H9 (cell line): ENCODE results near the gene KCNG2. TPM values are rescaled to one million over a fixed set of nuclear protein-coding genes. Genes with fewer than 3 reads are reported as not detected.

Experiments used
- DNase-seq: peaks from one replicate; pipeline ENCODE4 v3.0.0-alpha.2; 2017
- H2AFZ ChIP-seq: one replicate; pipeline ENCODE4 v1.6.1; 2013; ENCODE audit warnings: mild to moderate bottlenecking, low read length, control low read depth, moderate library complexity
- H2AK5ac ChIP-seq: 2 replicates; pipeline ENCODE4 v1.6.1; 2013; ENCODE audit warnings: low read length, control low read depth, mixed read lengths; ENCODE audit not compliant: insufficient read length
- H2BK120ac ChIP-seq: one replicate; pipeline ENCODE4 v1.6.1; 2013; ENCODE audit warnings: low read depth, mild to moderate bottlenecking, low read length, control low read depth, inconsistent platforms; ENCODE audit not compliant: poor library complexity, severe bottlenecking
- H2BK12ac ChIP-seq: 2 replicates; pipeline ENCODE4 v1.6.1; 2013; ENCODE audit warnings: low read length, control low read depth, mixed read lengths, low read depth; ENCODE audit not compliant: insufficient read length
- H2BK15ac ChIP-seq: 2 replicates; pipeline ENCODE4 v1.6.1; 2013; ENCODE audit warnings: low read depth, low read length, control low read depth
- H2BK20ac ChIP-seq: one replicate; pipeline ENCODE4 v1.6.1; 2013; ENCODE audit warnings: low read depth, mild to moderate bottlenecking, low read length, control low read depth, inconsistent platforms; ENCODE audit not compliant: poor library complexity, severe bottlenecking
- H2BK5ac ChIP-seq: 2 replicates; pipeline ENCODE4 v1.6.1; 2013; ENCODE audit warnings: low read length, control low read depth, mixed read lengths; ENCODE audit not compliant: insufficient read length
- H3K14ac ChIP-seq: 2 replicates; pipeline ENCODE4 v1.6.1; 2013; ENCODE audit warnings: low read length, control low read depth; ENCODE audit not compliant: insufficient read depth
- H3K18ac ChIP-seq: 2 replicates; pipeline ENCODE4 v1.6.1; 2013; ENCODE audit warnings: low read depth, mild to moderate bottlenecking, mixed read lengths, low read length, control low read depth; ENCODE audit not compliant: insufficient read length
- H3K23ac ChIP-seq: 2 replicates; pipeline ENCODE4 v1.6.1; 2013; ENCODE audit warnings: low read length, control low read depth, mixed read lengths, low read depth; ENCODE audit not compliant: insufficient read length
- H3K23me2 ChIP-seq: 2 replicates; pipeline ENCODE4 v1.6.1; 2013; ENCODE audit warnings: low read depth, mild to moderate bottlenecking, mixed read lengths, low read length, control low read depth; ENCODE audit not compliant: insufficient read length, poor library complexity, severe bottlenecking
- H3K27ac ChIP-seq: 2 replicates; pipeline ENCODE4 v1.5.1; 2013; ENCODE audit warnings: low read length, control low read depth, mixed read lengths, low read depth; ENCODE audit not compliant: insufficient read length
- H3K27me3 ChIP-seq: 2 replicates; pipeline ENCODE4 v1.6.1; 2013; ENCODE audit warnings: low read length, control low read depth, inconsistent platforms; ENCODE audit not compliant: insufficient read depth
- H3K4ac ChIP-seq: 2 replicates; pipeline ENCODE4 v1.6.1; 2013; ENCODE audit warnings: low read depth, mild to moderate bottlenecking, control low read depth, inconsistent platforms, low read length, moderate library complexity
- H3K4me1 ChIP-seq: 2 replicates; pipeline ENCODE4 v1.6.1; 2013; ENCODE audit warnings: low read length, control low read depth, inconsistent platforms; ENCODE audit not compliant: insufficient read depth
- H3K4me2 ChIP-seq: 2 replicates; pipeline ENCODE4 v1.6.1; 2013; ENCODE audit warnings: low read length, control low read depth, mixed read lengths; ENCODE audit not compliant: insufficient read length, insufficient read depth
- H3K56ac ChIP-seq: 2 replicates; pipeline ENCODE4 v1.6.1; 2013; ENCODE audit warnings: low read depth, mild to moderate bottlenecking, mixed read lengths, low read length, control low read depth; ENCODE audit not compliant: insufficient read length
- H3K79me1 ChIP-seq: 2 replicates; pipeline ENCODE4 v1.6.1; 2013; ENCODE audit warnings: low read depth, mild to moderate bottlenecking, moderate library complexity, low read length, control low read depth, inconsistent platforms; ENCODE audit not compliant: insufficient read depth, poor library complexity, severe bottlenecking
- H3K79me2 ChIP-seq: 2 replicates; pipeline ENCODE4 v1.6.1; 2013; ENCODE audit warnings: low read length, control low read depth, inconsistent platforms; ENCODE audit not compliant: insufficient read depth
- H3K9ac ChIP-seq: 2 replicates; pipeline ENCODE4 v1.6.1; 2013; ENCODE audit warnings: low read length, control low read depth, mixed read lengths; ENCODE audit not compliant: insufficient read length; ENCODE audit errors: extremely low read depth
- H3K9me3 ChIP-seq: one replicate; pipeline ENCODE4 v1.6.1; 2013; ENCODE audit warnings: low read depth, low read length, inconsistent platforms; ENCODE audit not compliant: control insufficient read depth
- H3T11ph ChIP-seq: one replicate; pipeline ENCODE4 v1.6.1; 2013; ENCODE audit warnings: mild to moderate bottlenecking, low read length, control low read depth, inconsistent platforms
- H4K20me1 ChIP-seq: one replicate; pipeline ENCODE4 v1.6.1; 2013; ENCODE audit not compliant: control insufficient read depth, insufficient read length, insufficient read depth
- H4K5ac ChIP-seq: 2 replicates; pipeline ENCODE4 v1.6.1; 2013; ENCODE audit warnings: low read depth, mild to moderate bottlenecking, mixed read lengths, low read length, control low read depth; ENCODE audit not compliant: insufficient read length
- H4K8ac ChIP-seq: replicated peaks from 2 replicates; pipeline ENCODE4 v1.6.1; 2013; ENCODE audit warnings: low read length, control low read depth, mixed read lengths, low read depth; ENCODE audit not compliant: insufficient read length
- H4K91ac ChIP-seq: 2 replicates; pipeline ENCODE4 v1.6.1; 2013; ENCODE audit warnings: low read depth, mild to moderate bottlenecking, moderate library complexity, mixed read lengths, low read length, control low read depth; ENCODE audit not compliant: insufficient read length
- H3K27ac Mint-ChIP-seq, 3 experiments: 2 replicates in 2 of 3; 3 replicates in 1 of 3; pipeline ENCODE4 v1.8.0; 2020 to 2021; ENCODE audit warnings: mixed read lengths in 3 of 3, mild to moderate bottlenecking in 1 of 3, moderate library complexity in 1 of 3
- H3K27me3 Mint-ChIP-seq: 2 replicates; pipeline ENCODE4 v1.8.0; 2021; ENCODE audit warnings: low read depth, mild to moderate bottlenecking, moderate library complexity, mixed read lengths
- H3K36me3 Mint-ChIP-seq, 3 experiments: 2 replicates in 2 of 3; 3 replicates in 1 of 3; pipeline ENCODE4 v1.8.0; 2020 to 2021; ENCODE audit warnings: low read depth in 3 of 3, mixed read lengths in 3 of 3; ENCODE audit not compliant: insufficient read depth in 1 of 3
- H3K4me1 Mint-ChIP-seq, 2 experiments: 2 replicates each; pipeline ENCODE4 v1.8.0; 2020; ENCODE audit warnings: mixed read lengths in 2 of 2
- H3K4me3 Mint-ChIP-seq, 2 experiments: 2 replicates in 1 of 2; 3 replicates in 1 of 2; pipeline ENCODE4 v1.8.0; 2020 to 2021; ENCODE audit warnings: mild to moderate bottlenecking in 2 of 2, mixed read lengths in 2 of 2, moderate library complexity in 1 of 2
- H3K9me3 Mint-ChIP-seq, 2 experiments: 2 replicates in 1 of 2; 3 replicates in 1 of 2; pipeline ENCODE4 v1.8.0; 2020; ENCODE audit warnings: mild to moderate bottlenecking in 2 of 2, mixed read lengths in 2 of 2, moderate library complexity in 1 of 2
- WGBS: extraction: QIAGEN DNeasy Blood & Tissue Kit; methylation state at CpG from one replicate; pipeline ENCODE4 v1.1.7; 2013; ENCODE audit warnings: missing lambda C conversion rate, low lambda C conversion rate, mixed read lengths; ENCODE audit not compliant: insufficient read length; ENCODE audit errors: extremely low coverage; 5-methylcytosine and 5-hydroxymethylcytosine counted together
- total RNA-seq: library from RNA; stranded (reverse); gene quantifications from 2 replicates; pipeline ENCODE4 v1.2.1, GENCODE V29; 2021
- TF ChIP-seq, protein P1 (sequence below): fragments of 200-600 bp; sonication (generic); conservative IDR thresholded peaks from 3 replicates; pipeline ENCODE4 v1.8.0; 2021; ENCODE audit warnings: antibody characterized with exemption, mild to moderate bottlenecking

The KCNG2 gene
- total RNA-seq, 1 experiment from 2014 or later: 0.15 TPM

DNA sequence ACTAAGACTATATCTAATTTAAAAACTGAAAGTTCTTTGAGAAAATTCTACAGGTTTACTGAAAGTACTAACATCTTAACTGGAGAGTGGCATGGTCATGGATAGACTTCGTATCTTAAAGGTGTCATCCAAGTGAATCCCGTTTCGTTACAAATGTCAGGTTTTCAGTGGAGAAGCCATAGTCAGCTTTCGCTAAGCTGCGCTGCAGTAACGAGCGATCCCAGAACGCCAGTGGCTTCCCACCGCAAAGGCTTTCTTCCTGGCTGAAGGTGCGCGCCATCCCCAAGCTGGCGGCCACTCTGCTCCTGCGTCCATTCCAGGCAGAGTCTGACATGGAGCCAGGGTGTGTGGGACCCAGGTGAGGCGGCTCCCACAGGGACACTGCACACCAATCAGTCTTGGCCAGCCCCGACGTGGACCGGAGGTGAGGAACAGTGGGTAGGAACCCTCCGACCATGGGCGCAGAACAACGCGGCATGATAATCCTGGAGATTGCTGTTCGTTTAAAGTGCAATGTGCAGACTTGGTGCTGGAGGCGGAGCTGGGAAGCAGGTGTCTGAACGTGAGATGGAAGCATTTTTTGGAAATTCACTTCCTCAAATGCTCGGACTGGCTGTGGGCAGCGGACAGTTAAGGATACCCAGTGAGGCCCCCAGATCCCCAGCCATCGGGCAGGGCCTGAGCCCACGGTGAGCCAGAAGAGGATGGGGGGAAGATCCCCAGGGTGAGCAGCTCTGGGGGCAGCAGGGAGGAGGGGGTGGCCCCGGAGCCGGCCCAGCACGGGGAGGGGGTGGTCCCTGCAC lies 27.8 kb upstream of the KCNG2 start:
- Histone ChIP-seq H3K4ac (no peak overlapping the region), H2AFZ (no peak overlapping the region), H3K9me3 (no peaks in the 10 kb centered on the region), H3K56ac (no peak overlapping the region), H2AK5ac (no peak overlapping the region), H3K9ac (no peak overlapping the region), H4K5ac (no peak overlapping the region), H3K18ac (no peak overlapping the region), H3K4me2 (no peak overlapping the region), H3T11ph (no peak overlapping the region), H2BK15ac (no peak overlapping the region), H3K23me2 (no peaks in the 10 kb centered on the region), H3K79me2 (no peaks in the 10 kb centered on the region), H3K4me1 (no peaks in the 10 kb centered on the region), H4K8ac (no peak overlapping the region), H3K23ac (no peak overlapping the region), H2BK12ac (no peak overlapping the region), H4K91ac (no peak overlapping the region), H2BK5ac (no peak overlapping the region), H3K27ac (no peak overlapping the region), H3K27me3 (no peaks in the 10 kb centered on the region), H3K14ac (no peak overlapping the region), H4K20me1 (no peaks in the 10 kb centered on the region), H2BK120ac (no peak overlapping the region), H2BK20ac (no peak overlapping the region), H3K79me1 (no peaks in the 10 kb centered on the region)
- no peaks in the 10 kb centered on the region for H3K4me1 Mint-ChIP-seq
- no peak overlapping the region for H3K4me3 Mint-ChIP-seq
- no peak for DNase-seq
- H3K36me3 Mint-ChIP-seq: peaks cover 0 to 2% (median 2%) of the 10 kb centered on the region in 3 experiments; a peak in 2 of 7 replicates
- WGBS: no CpG with 5 or more reads among the region's 31 CpGs
- H3K27ac Mint-ChIP-seq: no peak overlapping the region; a peak in 1 of 7 replicates
- H3K27me3 Mint-ChIP-seq: peaks cover 27% of the 10 kb centered on the region
- H3K9me3 Mint-ChIP-seq: peaks cover 19 to 27% of the 10 kb centered on the region in 2 experiments
- TF ChIP-seq, protein P1, sequence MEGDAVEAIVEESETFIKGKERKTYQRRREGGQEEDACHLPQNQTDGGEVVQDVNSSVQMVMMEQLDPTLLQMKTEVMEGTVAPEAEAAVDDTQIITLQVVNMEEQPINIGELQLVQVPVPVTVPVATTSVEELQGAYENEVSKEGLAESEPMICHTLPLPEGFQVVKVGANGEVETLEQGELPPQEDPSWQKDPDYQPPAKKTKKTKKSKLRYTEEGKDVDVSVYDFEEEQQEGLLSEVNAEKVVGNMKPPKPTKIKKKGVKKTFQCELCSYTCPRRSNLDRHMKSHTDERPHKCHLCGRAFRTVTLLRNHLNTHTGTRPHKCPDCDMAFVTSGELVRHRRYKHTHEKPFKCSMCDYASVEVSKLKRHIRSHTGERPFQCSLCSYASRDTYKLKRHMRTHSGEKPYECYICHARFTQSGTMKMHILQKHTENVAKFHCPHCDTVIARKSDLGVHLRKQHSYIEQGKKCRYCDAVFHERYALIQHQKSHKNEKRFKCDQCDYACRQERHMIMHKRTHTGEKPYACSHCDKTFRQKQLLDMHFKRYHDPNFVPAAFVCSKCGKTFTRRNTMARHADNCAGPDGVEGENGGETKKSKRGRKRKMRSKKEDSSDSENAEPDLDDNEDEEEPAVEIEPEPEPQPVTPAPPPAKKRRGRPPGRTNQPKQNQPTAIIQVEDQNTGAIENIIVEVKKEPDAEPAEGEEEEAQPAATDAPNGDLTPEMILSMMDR: no peak
